Measurements from ENCODE around the gene ALK.

Gene ALK

GRCh38 chr2:29606104-29607037 is 315.0 kb downstream of the ALK start:
- no peak for DNase-seq

DNA sequence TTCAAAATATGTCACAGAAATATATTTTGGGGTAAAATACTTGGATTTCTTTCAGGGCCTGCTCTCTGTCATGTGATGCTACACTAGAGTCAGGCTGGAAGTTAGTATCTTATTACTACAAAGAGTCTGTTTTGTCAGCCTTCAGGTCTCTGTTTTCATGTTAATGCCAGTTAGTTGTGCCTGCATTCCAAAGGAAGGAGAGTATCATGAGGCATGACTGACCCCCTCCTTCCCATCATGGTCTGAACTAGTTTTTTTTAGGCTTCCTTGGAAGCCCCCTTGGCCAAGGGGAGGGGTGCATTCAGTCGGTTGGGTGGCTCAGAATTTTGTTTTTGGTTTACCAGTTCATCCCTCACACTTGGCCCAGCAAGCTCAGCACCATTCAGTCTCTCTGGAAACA is 318.0 kb downstream of the ALK start:
- no peak for DNase-seq

GRCh38 chr2:29601872-29602271 is 319.5 kb downstream of the ALK start:
- no peak for DNase-seq

DNA sequence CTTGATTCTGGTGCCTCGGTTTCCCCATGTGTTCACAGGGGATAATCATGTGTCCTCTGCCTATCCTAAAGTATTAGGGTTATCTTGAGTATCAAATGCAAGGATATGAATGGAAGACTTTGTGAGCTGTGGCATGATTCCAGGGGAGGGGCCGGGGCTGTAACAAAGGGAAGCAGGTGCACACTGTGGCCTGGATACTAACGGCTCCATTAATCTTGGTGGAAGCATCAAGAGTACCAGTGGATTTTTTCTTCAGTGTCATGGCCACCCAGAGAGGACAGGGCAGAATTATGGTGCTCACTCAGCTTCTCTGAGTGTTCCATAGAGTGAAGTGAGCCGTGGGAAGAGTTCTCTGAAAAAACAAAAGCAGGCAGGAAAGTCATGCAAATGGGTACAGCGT is 320.1 kb downstream of the ALK start:
- no peak for DNase-seq

DNA sequence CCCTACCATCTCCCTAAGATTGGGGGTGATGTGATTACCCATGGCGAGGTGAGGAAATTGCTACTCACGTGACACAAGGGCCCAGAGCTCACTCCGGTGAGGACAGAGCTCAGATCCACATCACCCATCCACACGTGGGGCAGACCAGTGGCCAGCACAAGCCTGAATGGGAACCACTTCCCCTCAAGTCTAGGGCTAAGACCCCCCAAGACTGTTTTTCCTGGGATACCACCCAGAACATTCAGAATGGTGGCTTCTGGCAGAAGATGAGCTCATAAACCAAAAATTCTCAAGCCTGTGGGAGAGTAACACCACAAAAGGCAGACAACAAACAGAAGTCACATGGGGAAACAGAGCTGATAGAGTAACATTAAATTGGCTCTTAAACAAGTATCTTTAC is 321.4 kb downstream of the ALK start:
- no peak for DNase-seq

- DNase-seq, result no peak
Observed at GRCh38 chr2:29598978-29599377, 322.4 kb downstream of the ALK start.

DNA sequence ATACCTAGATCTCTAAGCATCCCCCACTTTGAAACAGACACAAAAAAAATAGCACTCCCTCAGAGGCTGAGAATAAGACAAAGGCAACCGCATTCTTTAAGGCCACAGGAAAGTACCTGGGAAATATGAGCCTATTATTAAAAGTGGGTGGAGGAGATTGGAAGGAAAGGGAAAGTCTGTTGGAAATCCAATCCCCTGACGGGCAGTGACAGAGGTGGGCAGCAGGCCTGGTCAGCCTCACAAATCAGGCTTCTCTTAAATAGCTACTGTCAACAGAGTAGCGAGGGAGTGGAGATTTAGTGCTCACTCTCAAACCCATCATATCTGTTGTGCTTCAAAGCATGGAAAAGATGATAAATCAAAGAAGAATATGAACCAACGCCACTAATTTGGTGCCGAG is 324.4 kb downstream of the ALK start:
- no peak for DNase-seq

DNA sequence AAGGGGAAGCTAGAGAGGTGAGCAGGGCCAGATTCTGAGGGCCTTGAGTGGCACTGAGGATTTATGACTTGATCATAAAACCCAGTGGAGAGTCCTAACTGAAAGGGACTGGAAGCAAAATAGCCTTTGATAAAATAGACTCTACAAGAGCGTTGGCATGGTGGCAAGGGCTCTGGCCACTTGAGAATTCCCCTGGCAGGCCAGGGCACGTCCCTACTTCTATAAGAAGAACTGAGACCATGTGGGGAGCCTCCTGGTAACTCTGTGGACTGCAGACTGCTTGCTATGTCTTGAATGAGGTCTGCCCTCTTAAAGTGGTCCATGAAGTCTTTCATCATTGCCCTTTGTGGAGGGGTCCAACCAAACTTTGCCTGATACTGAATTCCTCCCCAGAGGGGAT is 324.8 kb downstream of the ALK start:
- DNase-seq, result no peak

DNA sequence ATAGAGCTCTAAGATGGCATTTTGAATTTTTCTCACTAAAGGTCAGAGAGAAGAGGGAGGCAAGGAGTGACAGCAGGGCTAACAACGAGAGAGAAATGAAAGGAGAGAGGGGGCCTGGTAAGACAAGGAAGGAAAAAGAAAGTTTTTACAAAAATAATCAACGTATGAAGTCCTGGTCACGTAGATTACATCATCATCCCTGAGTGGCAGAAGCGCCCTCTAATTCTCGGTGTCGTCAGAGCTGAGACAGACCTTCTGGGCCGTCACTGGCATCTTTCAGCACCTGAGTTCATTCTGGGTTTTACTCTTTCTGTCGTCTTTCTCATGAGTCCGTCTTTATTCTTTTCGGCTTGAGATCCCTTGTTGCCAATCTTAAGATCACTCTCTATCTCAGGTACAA is 329.8 kb downstream of the ALK start:
- DNase-seq, result no peak

GRCh38 chr2:29590211-29590610 is 331.2 kb downstream of the ALK start:
- DNase-seq, result no peak

DNA sequence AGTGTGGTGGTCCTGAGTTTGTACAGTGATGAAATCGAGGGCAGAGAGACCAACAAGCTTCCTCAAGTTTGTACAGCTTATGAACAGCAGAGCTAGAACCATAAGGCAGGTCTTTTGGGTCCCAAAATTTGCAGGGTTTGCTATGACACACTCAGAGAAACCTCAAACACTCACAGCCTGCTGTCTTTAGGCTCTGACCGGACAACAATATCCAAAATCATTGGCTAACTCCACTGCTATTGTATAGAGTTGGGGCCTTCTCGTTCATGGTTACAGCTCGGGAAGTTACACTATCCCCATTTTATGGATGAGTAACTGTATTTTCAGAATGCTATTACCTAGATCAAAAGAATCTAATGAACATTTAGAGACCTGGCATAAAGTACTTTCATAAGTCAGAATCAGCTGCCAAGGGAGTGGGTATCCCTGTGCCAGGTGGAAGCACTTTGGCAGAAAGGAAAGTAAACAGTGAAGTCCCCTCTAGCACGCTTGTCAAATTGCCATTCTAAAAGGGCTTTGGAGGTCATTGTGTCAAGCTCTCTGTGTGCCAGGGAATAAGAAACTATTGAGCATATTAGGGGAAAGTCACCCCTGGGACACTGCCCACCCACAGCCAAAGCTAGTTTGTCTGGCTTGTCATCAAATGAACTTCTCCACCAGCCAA is 331.8 kb downstream of the ALK start:
- no peak for DNase-seq

- no peak for DNase-seq
Observed at GRCh38 chr2:29587402-29588190, 333.8 kb downstream of the ALK start.

GRCh38 chr2:29586919-29587318 is 334.5 kb downstream of the ALK start:
- DNase-seq, result no peak

DNA sequence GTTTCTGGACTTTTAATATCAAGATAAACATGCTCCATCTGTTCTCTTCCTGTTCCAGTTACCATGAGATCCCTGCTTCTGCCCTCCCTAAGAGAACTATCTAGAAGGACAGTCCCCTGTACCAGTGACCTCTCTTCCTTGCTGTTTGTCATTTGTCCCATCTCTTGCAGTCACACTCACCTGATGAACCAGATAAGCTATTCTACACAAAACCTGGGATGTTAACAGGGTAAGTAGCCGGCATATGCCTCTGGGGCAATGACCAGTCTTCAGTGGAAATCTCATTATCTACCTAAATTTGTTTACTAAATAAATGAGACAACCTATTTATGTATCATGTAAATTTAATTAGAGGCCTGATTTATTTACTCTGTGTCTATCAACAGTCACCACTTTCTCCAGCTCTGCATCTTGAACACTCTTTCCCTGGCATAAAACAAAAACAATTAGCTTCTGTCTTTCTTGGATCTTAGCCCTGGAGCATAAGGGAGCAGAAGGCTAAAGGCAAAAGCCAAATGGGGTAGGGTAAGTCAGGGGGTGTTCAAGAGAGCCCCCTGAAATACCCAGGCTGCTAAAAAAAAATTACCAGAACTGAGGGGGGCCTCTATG is 337.7 kb downstream of the ALK start:
- no peak for DNase-seq

- DNase-seq, result no peak
Observed at GRCh38 chr2:29583104-29583503, 338.3 kb downstream of the ALK start.

DNA sequence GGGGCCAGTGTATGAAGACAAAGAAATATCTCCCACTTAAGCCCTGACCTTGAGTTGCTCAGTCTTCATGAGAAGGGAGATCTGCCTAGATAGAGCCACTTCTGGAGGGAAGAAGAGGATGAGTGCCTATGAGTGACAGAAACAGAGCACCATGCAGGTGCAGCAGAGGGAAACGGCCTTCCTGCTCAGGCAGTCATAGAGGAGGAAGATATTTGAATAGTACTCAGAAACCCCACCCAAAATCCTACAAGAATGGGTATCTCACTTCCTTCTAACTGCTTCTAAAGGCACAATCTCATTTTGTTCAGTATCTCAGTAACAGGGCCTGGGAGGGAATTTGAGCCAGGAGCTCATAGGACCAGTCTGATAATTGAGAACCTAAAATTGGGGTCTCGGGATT is 339.3 kb downstream of the ALK start:
- no peak for DNase-seq

GRCh38 chr2:29580223-29580622 is 341.2 kb downstream of the ALK start:
- no peak for DNase-seq

- no peak for DNase-seq
Observed at GRCh38 chr2:29579495-29580169, 341.8 kb downstream of the ALK start.

GRCh38 chr2:29578084-29578598 is 343.2 kb downstream of the ALK start:
- DNase-seq, result no peak

DNA sequence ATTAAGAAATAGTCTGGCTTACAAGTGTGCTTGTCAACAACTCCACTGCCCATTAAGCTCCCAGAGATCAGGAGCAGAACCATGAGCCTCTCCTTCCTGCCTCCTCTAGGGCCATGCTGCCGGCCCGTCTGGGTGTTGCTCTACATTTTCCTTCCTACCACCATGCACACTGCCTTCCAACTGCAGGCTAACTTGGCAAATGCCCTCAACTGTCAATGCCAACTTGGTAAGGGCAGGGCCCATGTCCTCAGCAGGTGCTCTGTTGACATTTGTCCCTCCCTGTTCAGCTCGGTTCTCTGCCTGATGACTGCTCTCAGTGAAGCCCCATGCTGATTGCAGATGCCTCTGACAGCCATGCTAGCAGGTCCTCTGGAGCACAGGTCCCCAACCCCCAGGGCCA is 345.2 kb downstream of the ALK start:
- no peak for DNase-seq

DNA sequence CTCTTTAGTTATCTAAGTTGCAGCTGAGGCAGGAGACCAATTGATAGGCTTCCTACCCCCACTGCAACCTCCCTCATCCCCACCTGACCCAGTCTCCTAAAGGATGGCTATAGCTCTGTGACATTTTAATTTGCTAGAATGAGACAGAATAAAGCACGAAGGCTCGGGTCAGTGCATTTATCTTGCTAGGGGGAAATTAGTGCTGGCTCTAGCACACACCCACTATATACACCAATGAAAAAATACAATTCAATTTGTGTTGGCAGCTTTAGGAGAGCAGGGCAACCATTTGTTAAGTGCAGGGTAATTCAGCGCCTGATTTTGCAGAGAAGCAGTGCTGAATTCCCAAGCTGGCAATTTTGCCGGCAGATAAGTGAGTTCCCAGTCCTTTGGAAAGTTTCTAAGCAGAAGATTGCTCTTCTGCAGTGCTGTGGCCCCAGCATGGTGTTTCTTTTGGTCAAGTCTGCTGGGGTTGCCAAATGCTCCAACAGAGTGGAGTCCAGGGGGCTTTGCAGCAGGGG is 346.0 kb downstream of the ALK start:
- no peak for DNase-seq

DNA sequence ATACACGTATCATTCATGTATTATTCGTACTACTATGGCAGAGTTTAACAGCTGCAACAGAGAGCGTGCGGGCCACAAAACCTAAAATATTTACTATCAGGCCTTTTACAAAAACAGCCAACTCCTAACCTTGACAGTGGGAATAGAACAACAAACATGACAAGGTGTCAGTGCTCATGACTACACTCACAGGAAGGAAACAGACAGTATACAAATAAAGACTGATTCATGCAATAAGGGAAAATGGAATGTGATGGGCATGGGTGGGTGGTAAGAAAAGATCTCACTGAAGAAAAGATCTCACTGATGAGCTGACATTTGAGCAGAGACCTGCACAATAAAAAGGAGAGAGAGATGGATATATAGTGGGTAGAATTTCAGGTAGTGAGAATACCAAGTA is 347.8 kb downstream of the ALK start:
- no peak for DNase-seq
